Measurements from ENCODE around the gene DCT.

DCT gene

GRCh38 chr13:94390881-94391280 lies 88.6 kb downstream of the DCT start:
- DNase-seq, result no peak

DNA sequence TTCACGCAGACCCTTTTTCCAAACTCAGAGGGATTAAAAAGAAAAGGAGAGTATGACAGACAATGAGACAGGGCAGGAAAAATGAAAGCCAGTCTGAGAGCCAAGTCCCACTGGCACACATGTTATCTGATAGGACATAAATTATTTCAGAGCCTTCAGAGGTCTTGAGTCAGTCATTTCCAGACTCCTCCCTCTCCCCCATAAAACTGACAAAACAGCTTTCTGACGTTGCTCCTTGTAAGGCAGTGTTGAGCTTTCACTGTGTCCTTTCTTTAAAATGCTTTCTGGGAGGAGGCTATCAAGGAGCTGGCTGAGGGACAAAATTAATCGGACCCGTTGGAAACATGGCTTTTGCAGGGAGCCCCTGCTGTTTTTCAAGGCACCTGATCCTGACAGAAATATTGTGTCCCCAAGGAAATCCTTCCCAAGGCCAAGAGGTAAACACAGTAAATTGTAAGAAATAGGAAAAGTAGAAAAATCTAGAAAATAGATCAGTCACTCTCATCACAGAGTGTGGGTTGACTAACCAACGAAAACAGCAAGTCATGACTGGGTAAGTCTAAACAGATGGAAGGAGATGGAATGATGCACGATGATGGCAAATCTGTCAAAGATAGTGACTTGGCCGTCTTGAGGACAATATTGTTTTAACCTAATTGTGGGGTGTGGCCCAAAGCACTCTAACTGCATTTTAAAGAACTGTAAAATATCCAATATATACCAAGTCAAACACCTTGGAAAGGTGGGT lies 89.7 kb downstream of the DCT start:
- no peak for DNase-seq

DNA sequence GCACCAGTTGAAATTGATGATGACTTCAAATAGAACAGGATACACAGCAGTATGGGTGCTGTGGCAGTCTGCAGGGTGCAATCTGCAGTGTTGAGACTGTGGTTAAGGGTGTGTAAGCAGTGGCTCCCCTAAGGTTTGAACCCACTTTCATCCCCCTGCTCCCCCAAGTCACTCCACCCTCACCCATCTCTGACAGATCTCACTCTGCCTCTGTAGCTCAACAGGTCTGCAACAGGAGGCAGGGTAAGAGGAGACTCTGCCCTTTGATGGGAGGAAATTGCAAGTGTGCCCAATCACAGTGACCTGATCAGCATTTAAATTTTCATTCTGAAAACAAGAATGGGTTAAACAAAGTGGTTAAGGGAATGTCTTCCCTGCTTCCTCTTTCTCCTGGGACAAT lies 92.4 kb downstream of the DCT start:
- DNase-seq, result no peak
